GM23338 (cell line): Measurements from ENCODE around the gene DCDC1.

Experiments used
- EZH2 ChIP-seq: fragments of 200-600 bp; sonication (generic); IDR thresholded peaks from one replicate; pipeline ENCODE4 v1.8.0; 2017; ENCODE audit warnings: antibody characterized with exemption, mild to moderate bottlenecking, low read depth; ENCODE audit not compliant: unreplicated experiment
- EZH2phosphoT487 ChIP-seq: fragments of 200-600 bp; sonication (generic); IDR thresholded peaks from one replicate; pipeline ENCODE4 v1.8.1; 2018; ENCODE audit warnings: antibody characterized with exemption; ENCODE audit not compliant: unreplicated experiment
- JUNB ChIP-seq: IDR thresholded peaks from one replicate; pipeline ENCODE4 v1.6.1; 2016; ENCODE audit warnings: antibody characterized with exemption; ENCODE audit not compliant: unreplicated experiment
- POLR2AphosphoS5 ChIP-seq: IDR thresholded peaks from 2 replicates; pipeline ENCODE4 v1.6.1; 2016; ENCODE audit warnings: antibody characterized with exemption, low read depth
- ZNF331 ChIP-seq: fragments of 250-450 bp; sonication (Bioruptor Pico); IDR thresholded peaks from 2 replicates; pipeline ENCODE4 v1.5.0; 2020; ENCODE audit warnings: low read depth, mild to moderate bottlenecking, moderate library complexity
- TF ChIP-seq, protein P1 (sequence below), 2 experiments: fragments of 200-600 bp in 1 of 2; sonication (generic) in 1 of 2; conservative IDR thresholded peaks; 2 replicates each; pipeline versions ENCODE4 v1.5.1 to v1.6.1; 2016 to 2017; ENCODE audit warnings: antibody characterized with exemption in 2 of 2, low read depth in 2 of 2, mild to moderate bottlenecking in 2 of 2, moderate library complexity in 1 of 2

DNA sequence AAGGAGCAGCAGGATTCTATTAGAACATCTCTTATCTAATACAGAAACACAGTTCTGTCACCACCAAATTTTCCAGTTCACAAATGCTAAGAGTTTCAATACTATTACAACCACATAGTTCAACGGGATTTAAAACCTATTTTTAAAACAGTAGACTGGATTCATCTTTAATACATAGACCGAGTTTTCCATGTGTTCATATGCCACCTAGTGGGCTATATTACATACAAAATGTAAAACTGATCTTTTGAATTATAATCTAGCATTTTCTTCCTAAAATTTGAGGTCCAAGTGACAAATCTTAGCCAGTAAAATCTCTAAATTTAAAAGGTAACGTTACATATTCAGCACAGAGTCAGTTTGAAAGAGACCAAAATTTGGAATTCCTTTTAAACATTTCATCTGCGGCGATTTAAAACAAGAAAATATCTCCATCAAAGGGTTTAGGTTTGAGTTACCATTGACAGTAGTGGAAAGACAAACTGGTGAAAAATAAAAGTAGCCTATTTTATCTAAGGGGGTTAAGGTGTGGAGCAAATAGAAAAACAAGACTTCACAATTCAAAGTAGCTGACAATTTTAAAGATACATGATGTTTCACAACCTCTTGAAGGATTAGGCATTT, 514.0 kb downstream of the DCDC1 start:
- TF ChIP-seq, protein P1, sequence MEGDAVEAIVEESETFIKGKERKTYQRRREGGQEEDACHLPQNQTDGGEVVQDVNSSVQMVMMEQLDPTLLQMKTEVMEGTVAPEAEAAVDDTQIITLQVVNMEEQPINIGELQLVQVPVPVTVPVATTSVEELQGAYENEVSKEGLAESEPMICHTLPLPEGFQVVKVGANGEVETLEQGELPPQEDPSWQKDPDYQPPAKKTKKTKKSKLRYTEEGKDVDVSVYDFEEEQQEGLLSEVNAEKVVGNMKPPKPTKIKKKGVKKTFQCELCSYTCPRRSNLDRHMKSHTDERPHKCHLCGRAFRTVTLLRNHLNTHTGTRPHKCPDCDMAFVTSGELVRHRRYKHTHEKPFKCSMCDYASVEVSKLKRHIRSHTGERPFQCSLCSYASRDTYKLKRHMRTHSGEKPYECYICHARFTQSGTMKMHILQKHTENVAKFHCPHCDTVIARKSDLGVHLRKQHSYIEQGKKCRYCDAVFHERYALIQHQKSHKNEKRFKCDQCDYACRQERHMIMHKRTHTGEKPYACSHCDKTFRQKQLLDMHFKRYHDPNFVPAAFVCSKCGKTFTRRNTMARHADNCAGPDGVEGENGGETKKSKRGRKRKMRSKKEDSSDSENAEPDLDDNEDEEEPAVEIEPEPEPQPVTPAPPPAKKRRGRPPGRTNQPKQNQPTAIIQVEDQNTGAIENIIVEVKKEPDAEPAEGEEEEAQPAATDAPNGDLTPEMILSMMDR (conservative IDR thresholded peaks at IDR 0.05; ENCODE audit: low read depth in 2 of 2): peak in 1 of 2 experiments; percentile 49; a peak in 3 of 4 replicates
- TF ChIP-seq EZH2phosphoT487: no peak
- TF ChIP-seq POLR2AphosphoS5: no peak
- no peak for TF ChIP-seq ZNF331
- TF ChIP-seq EZH2: no peak
- TF ChIP-seq JUNB: no peak
